Measurements from ENCODE around the gene ARHGEF10L. TPM values are rescaled to one million over a fixed set of nuclear protein-coding genes. Genes with fewer than 3 reads are reported as not detected.

ARHGEF10L gene
- total RNA-seq, 4 donors from 2014 or later, result 72.7 to 177 (median 156) TPM

DNA sequence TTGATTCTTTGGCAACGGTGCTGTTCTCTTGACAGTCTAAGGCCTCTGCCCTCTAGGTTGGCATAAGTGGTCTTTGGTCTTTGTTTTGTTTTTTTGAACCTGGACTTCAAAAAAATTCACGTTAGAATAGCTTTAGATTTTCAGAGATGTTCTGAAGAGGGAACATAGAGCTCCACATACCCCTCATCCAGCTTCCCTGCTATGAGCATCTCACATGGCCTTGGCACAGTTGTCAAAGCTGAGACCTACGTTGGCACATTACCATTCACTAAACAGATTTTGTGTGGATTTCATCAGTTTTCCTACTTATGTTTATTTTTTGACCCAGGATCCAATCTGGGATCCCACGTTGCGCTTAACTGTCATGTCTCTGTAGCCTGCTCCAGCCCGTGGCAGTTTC lies 60.8 kb downstream of the ARHGEF10L start:
- H3K36me3 ChIP-seq, result no peaks in the 10 kb centered on the region
- TF ChIP-seq CTCF (IDR thresholded peaks at IDR 0.05) (no peak), POLR2A (IDR thresholded peaks at IDR 0.05) (no peak)
- no peaks in the 10 kb centered on the region for H3K9me3 ChIP-seq
- no peak for DNase-seq
- peaks cover 0 to 30% (median 7%) of the 10 kb centered on the region in 4 donors for H3K4me1 ChIP-seq
- H3K27ac ChIP-seq, result peak overlapping the region in 1 of 4 donors; percentile 26
- H3K27me3 ChIP-seq, result no peaks in the 10 kb centered on the region
- H3K4me3 ChIP-seq, result no peak overlapping the region

- peaks cover 0 to 17% (median 5%) of the 10 kb centered on the region in 4 donors for H3K4me1 ChIP-seq
- no peak for DNase-seq
- no peak for TF ChIP-seq CTCF (IDR thresholded peaks at IDR 0.05)
- no peak for TF ChIP-seq POLR2A (IDR thresholded peaks at IDR 0.05)
- no peaks in the 10 kb centered on the region for H3K27me3 ChIP-seq
- H3K36me3 ChIP-seq, result no peaks in the 10 kb centered on the region
- peak overlapping the region in 1 of 4 donors; percentile 5 for H3K27ac ChIP-seq
- no peaks in the 10 kb centered on the region for H3K9me3 ChIP-seq
- no peak overlapping the region for H3K4me3 ChIP-seq
These were observed 62.3 kb downstream of the ARHGEF10L start for GRCh38 chr1:17601643-17602382.

GRCh38 chr1:17603091-17603841 lies 63.8 kb downstream of the ARHGEF10L start:
- TF ChIP-seq POLR2A (IDR thresholded peaks at IDR 0.05), result no peak
- TF ChIP-seq CTCF (IDR thresholded peaks at IDR 0.05), result no peak
- peaks cover 0 to 11% (median 0%) of the 10 kb centered on the region in 3 donors for H3K36me3 ChIP-seq
- H3K27ac ChIP-seq, result peak overlapping the region in 1 of 4 donors; percentile 5
- no peaks in the 10 kb centered on the region for H3K9me3 ChIP-seq
- DNase-seq, result no peak
- no peak overlapping the region for H3K4me3 ChIP-seq
- peaks cover 0 to 8% (median 1%) of the 10 kb centered on the region in 4 donors for H3K4me1 ChIP-seq
- H3K27me3 ChIP-seq, result no peaks in the 10 kb centered on the region

- H3K36me3 ChIP-seq, result peaks cover 0 to 31% (median 0%) of the 10 kb centered on the region in 3 donors
These were observed 66.3 kb downstream of the ARHGEF10L start for GRCh38 chr1:17605582-17606344.

More at GRCh38 chr1:17605582-17606344, 66.3 kb downstream of the ARHGEF10L start:
- Histone ChIP-seq H3K4me3 (no peak overlapping the region), H3K27me3 (no peaks in the 10 kb centered on the region), H3K9me3 (no peaks in the 10 kb centered on the region), H3K27ac (peak overlapping the region in 1 of 4 donors; percentile 47), H3K4me1 (peaks cover 0 to 5% (median 0%) of the 10 kb centered on the region in 4 donors)
- no peak for DNase-seq
- no peak for TF ChIP-seq CTCF (IDR thresholded peaks at IDR 0.05)
- no peak for TF ChIP-seq POLR2A (IDR thresholded peaks at IDR 0.05)

Data from Peyer's patch (tissue), 4 donors.